CD4-positive, alpha-beta T cell treated with Interleukin-15 for 1 hour (primary cell): ENCODE data around the gene RAN.
"Not testable (repeated sequence)": the region's sequence is repeated elsewhere in the genome, so short reads cannot be mapped to it uniquely, and the experiment has no call there.

Experiments
- DNase-seq: peaks from one replicate; pipeline ENCODE4 v3.0.0-alpha.2; 2020

Gene RAN

GRCh38 chr12:130879212-130879686 lies 7.4 kb downstream of the RAN start:
- DNase-seq, result no peak

- no peak for DNase-seq
These were observed 8.0 kb downstream of the RAN start for GRCh38 chr12:130879781-130880389.

- DNase-seq, result no peak
These were observed 8.6 kb downstream of the RAN start for GRCh38 chr12:130880411-130880885.

GRCh38 chr12:130881046-130881445 lies 9.2 kb downstream of the RAN start:
- no peak for DNase-seq

GRCh38 chr12:130881548-130881947 lies 9.7 kb downstream of the RAN start:
- no peak for DNase-seq

GRCh38 chr12:130887190-130887589 lies 15.3 kb downstream of the RAN start:
- not testable (repeated sequence) for DNase-seq

DNA sequence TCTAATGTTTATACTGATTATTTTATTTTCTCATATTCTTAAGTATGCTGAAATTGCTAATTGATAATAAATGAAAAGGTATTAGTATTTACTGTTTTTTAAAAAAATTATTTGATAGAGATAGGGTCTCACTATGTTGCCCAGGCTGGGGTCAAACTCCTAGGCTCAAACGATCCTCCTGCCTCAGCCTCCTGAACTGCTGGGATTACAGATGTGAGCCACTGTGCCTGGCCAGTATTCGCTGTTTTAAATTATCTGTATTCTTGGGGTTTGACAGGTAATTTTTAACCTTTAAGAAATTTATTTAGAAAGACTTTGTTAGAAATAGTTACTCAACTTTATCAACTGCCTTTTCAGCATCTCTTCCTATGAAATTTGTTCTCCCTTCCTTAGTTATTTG lies 32.2 kb downstream of the RAN start:
- no peak for DNase-seq

- DNase-seq, result not testable (repeated sequence)
These were observed 33.1 kb downstream of the RAN start for GRCh38 chr12:130904936-130905455.

- no peak for DNase-seq
These were observed 37.2 kb downstream of the RAN start for GRCh38 chr12:130909111-130909510.

GRCh38 chr12:130911193-130911592 lies 39.3 kb downstream of the RAN start:
- DNase-seq, result no peak

- no peak for DNase-seq
These were observed 40.1 kb downstream of the RAN start for GRCh38 chr12:130911933-130912332.

DNA sequence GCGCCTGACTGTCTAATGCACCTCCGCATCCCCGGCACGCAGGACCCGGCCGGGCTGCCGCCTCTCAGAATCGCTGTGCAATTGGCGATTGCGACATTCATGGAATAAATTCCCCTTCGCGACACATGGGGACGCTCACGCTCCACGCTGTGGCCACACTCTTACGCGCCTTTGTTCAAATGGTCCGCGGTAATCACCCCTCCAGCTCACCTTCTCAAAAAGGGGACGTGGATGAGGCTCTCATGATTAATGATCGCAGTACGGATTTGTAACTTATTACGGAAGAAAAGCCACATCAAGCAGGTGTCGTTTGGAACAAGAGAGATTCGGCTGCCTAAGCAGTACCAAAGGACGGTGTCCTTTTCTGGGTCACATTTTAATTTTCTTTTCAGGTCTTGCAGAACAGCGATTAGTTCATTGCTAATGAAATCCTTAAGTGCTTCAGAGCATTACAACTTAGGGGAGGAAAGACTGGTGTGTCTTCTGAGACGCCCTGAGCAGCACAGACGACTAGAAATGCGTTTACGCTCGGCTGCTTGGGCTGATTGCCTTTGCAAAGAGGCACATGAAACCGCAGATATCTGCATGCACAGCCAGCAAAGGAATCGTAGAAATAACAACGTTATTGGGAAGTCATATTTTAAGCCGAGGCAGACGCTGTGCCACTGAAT lies 44.5 kb downstream of the RAN start:
- peak; percentile 40 for DNase-seq

GRCh38 chr12:130917607-130918006 lies 45.7 kb downstream of the RAN start:
- no peak for DNase-seq

GRCh38 chr12:130919086-130919485 lies 47.2 kb downstream of the RAN start:
- no peak for DNase-seq

DNA sequence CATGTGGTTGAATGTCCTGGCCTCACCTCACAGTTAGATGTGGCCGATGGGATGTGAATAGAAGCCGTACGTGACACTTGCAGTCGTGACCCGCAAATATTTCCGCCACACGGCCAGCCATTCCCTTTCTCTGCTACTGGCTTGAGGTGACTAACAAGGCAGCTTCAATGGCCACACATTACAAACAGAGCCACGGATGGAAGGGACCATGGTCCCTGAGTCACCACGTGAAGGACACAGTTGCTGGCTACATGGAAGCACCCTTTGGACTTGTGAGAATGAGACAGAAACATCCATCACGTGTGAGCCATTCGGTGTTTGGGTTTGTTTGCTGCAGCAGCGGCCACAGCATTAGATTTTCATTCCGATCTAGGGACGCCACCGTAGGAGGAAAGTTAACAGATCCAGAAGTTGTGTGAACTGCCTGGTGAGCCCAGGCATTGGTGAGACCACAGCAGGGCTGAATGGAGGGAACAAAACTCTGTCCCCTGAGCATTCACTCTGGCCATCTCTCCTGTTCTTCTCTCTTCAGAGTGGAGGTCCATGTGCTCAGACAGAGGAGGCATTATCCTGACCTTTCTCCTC lies 48.3 kb downstream of the RAN start:
- no peak for DNase-seq

- DNase-seq, result no peak
These were observed 49.0 kb downstream of the RAN start for GRCh38 chr12:130920723-130921381.

GRCh38 chr12:130922511-130922953 lies 50.7 kb downstream of the RAN start:
- no peak for DNase-seq

DNA sequence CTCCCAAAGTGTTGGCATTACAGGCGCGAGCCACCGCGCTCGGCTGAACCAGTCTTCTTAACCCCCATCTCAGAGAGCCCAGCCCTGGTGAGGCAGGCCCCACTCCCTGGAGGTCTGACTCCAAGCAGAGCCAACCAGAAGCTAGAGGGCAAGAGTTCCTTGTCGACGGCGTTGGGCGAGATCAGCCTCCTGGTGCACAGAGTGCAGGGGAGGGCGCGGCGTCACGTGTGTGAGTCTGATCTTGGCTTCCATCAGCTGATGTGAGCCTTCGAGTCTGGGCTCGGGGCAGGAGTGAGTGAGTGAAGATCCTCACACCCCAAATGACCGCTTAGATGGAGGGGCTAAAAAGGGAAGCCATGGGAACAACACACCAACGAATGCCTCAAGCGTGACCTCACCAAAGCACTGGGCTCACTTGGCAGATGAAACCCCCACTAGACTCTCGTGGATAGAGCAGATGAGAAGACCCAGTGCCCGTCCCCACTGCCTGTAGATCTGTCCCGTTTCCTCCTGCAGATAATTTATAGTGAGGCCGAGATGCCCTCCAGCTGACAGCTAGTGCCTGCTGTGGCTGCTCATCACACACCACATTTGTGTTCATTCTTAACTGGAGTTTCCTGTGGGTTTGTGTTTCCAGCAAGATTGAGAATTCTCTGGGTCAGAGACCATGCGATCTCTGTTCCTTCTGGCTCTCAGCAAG lies 53.2 kb downstream of the RAN start:
- DNase-seq, result no peak

DNA sequence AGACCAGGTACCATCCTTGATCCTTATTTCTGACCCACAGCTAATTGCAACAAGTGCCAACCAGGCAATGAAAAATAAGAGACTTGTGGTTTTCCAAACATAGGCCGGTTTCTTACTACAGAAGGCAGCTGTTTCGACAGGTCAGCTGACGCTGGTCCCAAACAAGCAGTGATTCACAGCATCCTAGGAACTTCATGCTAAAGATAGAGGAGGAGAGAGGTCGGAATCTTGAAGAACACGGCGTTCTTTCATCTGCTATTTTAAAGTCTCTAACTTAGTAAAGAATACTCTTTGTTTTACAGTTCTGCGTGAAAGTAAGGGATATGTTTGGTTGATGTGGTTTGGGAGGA lies 53.8 kb downstream of the RAN start:
- DNase-seq, result no peak
